Measurements from ENCODE around the gene LUZP1.
A peak's percentile ranks its signal among the peaks of the same experiment; 100 is the strongest.

Gene LUZP1

DNA sequence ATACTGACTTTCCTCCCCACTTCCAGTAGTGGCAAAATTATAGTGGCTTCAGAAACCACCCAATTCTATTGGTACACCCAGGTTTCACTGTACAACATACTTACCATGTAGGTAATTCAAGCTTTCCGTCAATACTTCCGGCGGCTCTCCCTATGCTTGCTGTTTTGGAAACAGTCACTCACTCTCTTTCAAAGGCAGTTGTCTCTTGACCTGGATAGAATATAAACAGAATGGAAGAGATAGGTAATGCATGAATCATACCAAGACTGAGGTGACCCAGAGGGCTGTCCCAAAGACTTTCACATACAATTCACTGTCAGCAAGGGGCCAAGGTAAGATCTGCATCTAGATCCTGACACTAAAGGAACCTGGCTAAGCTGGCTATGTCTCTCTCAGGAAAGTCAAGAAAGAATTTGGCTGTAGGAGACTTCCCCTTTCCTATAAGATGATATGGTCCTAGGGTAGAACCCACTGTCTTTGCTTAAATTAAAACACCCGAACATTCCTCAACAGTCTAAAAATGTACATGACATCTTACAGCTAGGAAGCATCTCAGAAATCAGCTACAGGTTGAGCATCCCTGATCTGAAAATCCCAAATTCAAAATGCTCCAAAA lies 59.6 kb downstream of the LUZP1 start:
- TF ChIP-seq, protein P1, sequence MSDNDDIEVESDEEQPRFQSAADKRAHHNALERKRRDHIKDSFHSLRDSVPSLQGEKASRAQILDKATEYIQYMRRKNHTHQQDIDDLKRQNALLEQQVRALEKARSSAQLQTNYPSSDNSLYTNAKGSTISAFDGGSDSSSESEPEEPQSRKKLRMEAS (IDR thresholded peaks at IDR 0.05; ENCODE audit: low read depth, low read length): no peak
- TF ChIP-seq MYC (IDR thresholded peaks at IDR 0.05; ENCODE audit: low read depth, low read length) (no peak), POLR2A (IDR thresholded peaks at IDR 0.05; ENCODE audit: extremely low read depth, insufficient read length) (no peak)
- TF ChIP-seq, protein P2, sequence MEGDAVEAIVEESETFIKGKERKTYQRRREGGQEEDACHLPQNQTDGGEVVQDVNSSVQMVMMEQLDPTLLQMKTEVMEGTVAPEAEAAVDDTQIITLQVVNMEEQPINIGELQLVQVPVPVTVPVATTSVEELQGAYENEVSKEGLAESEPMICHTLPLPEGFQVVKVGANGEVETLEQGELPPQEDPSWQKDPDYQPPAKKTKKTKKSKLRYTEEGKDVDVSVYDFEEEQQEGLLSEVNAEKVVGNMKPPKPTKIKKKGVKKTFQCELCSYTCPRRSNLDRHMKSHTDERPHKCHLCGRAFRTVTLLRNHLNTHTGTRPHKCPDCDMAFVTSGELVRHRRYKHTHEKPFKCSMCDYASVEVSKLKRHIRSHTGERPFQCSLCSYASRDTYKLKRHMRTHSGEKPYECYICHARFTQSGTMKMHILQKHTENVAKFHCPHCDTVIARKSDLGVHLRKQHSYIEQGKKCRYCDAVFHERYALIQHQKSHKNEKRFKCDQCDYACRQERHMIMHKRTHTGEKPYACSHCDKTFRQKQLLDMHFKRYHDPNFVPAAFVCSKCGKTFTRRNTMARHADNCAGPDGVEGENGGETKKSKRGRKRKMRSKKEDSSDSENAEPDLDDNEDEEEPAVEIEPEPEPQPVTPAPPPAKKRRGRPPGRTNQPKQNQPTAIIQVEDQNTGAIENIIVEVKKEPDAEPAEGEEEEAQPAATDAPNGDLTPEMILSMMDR (IDR thresholded peaks at IDR 0.05; ENCODE audit: low read depth, low read length): no peak
- no peak for DNase-seq (ENCODE audit: low read depth)

DNA sequence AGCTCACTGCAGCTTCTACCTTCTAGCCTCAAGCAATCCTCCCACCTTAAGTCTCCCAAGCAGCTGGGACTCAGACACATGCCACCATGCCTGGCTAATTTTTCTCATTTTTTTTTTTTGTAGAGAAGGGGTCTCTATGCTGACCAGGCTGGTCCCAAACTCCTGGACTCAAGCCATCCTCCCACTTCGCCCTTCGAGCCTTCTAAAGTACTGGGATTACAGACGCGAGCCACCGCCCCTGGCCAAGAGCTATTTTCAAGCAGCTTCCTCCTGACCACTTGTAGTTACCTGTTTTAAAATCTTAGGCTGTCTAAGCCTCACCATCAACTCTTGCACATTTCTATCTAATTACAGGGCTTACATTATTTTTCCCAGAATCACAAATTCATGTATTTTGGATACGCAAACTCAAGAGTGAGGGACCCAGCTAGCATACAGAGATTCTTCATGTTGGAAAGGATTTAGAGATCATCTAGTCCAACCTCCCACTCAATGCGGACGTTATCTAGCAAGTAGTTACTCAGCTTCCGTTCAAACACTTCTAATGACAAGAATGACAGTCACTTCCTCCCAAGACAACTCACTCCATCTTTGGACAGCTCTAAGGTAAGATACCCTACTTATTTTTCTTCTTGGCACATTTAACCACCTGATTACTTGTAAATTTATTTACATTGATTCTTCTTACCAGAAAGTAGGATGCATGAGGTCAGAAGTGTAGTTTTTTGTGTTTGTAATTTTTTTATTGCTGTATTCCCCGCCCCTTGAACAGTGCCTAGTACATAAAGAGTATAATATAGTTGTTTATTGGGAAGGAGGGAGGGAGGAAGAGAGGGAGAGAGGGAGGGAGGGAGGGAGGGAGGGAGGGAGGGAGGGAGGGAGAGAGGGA lies 65.4 kb downstream of the LUZP1 start:
- no peak overlapping the region for H3K4me3 ChIP-seq (ENCODE audit: low read depth, low read length)
- DNase-seq (ENCODE audit: low read depth): peak; percentile 79
- no peak for TF ChIP-seq POLR2A (IDR thresholded peaks at IDR 0.05; ENCODE audit: extremely low read depth, insufficient read length)
- no peak for TF ChIP-seq MYC (IDR thresholded peaks at IDR 0.05; ENCODE audit: low read depth, low read length)
- TF ChIP-seq, protein P1 (IDR thresholded peaks at IDR 0.05; ENCODE audit: low read depth, low read length): no peak
- TF ChIP-seq, protein P2 (IDR thresholded peaks at IDR 0.05; ENCODE audit: low read depth, low read length): no peak

More for the DNA sequence above, 59.6 kb downstream of the LUZP1 start:
- no peak overlapping the region for H3K4me3 ChIP-seq (ENCODE audit: low read depth, low read length)

DNA sequence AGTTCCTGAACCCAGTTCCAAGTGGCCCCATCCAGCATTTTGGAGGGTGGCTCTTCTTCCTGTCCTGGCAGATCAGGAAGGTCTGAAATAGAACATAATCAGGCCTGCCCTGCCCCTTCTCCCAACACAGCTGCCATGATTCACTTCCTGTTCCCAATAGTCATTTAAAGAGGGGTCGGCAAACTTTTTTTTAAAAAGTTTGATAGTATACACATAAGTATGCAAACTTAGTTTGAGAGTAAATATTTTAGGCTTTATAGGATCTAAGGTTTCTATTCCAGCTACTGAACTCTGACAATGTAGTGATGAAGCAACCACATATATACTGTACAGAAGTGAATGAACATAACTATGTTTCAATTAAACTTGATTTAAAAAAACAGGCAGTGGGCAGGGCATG lies 66.4 kb downstream of the LUZP1 start:
- H3K4me3 ChIP-seq (ENCODE audit: low read depth, low read length): no peak overlapping the region
- DNase-seq (ENCODE audit: low read depth): no peak
- no peak for TF ChIP-seq MYC (IDR thresholded peaks at IDR 0.05; ENCODE audit: low read depth, low read length)
- TF ChIP-seq, protein P2 (IDR thresholded peaks at IDR 0.05; ENCODE audit: low read depth, low read length): no peak
- TF ChIP-seq POLR2A (IDR thresholded peaks at IDR 0.05; ENCODE audit: extremely low read depth, insufficient read length): no peak
- TF ChIP-seq, protein P1 (IDR thresholded peaks at IDR 0.05; ENCODE audit: low read depth, low read length): no peak

DNA sequence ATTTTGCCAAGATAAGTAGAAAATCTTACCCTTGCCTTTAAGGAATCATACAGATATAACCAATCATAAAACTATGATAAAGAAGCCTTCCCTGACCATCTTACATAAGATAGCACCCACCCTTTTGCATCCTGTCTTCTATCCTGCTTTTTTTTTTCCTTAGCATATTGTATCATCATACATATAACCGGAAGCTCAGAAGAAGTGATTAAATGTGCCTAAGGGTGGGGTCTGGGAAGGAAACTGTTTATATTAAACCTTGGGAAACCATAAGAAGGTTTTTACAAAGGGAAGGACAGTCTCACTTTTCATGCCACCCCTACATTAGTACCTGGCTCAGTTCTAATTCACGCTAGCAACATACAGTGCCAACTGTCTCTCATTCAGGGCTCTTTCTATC lies 66.8 kb downstream of the LUZP1 start:
- TF ChIP-seq MYC (IDR thresholded peaks at IDR 0.05; ENCODE audit: low read depth, low read length) (no peak), POLR2A (IDR thresholded peaks at IDR 0.05; ENCODE audit: extremely low read depth, insufficient read length) (no peak)
- TF ChIP-seq, protein P2 (IDR thresholded peaks at IDR 0.05; ENCODE audit: low read depth, low read length): no peak
- TF ChIP-seq, protein P1 (IDR thresholded peaks at IDR 0.05; ENCODE audit: low read depth, low read length): no peak
- no peak overlapping the region for H3K4me3 ChIP-seq (ENCODE audit: low read depth, low read length)
- no peak for DNase-seq (ENCODE audit: low read depth)

DNA sequence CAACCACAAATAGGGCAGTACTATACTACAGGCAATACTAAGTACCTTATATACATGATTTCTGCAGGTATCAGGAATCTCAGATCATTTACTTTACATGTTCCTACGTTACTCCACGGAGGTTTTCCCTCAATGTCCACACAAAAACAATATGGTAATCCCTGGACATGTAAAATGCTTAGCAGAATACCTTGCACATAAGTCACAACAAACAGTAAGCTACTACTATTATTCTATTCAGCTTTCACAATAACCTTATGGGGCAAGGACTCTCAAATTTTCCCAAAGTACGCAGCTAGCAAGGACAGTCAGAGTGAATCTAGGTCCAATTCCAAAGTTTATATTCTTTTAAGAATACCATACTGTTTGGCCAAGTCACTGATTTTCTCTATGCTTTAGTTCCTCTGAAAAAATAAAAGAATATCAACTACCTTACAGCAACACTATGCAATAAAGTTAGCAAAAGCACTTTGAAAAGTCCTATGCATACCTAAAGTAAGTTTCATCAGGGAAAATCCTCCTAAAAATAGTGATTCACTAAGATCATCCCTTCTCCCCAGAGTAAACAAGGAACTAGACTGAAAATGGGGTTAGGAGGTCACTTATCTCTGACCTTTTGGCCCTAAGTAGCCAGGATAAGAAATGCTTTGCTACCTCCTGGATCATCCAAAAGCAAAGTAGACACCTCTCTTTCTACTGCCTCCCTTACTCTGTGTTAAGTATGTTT lies 67.4 kb downstream of the LUZP1 start:
- TF ChIP-seq MYC (IDR thresholded peaks at IDR 0.05; ENCODE audit: low read depth, low read length) (no peak), POLR2A (IDR thresholded peaks at IDR 0.05; ENCODE audit: extremely low read depth, insufficient read length) (no peak)
- TF ChIP-seq, protein P1 (IDR thresholded peaks at IDR 0.05; ENCODE audit: low read depth, low read length): no peak
- TF ChIP-seq, protein P2 (IDR thresholded peaks at IDR 0.05; ENCODE audit: low read depth, low read length): no peak
- no peak overlapping the region for H3K4me3 ChIP-seq (ENCODE audit: low read depth, low read length)
- no peak for DNase-seq (ENCODE audit: low read depth)

Measured in NB4 (cell line).